ENCODE measurements around the gene SYT1.

SYT1 gene

GRCh38 chr12:79174626-79175025, 310.1 kb downstream of the SYT1 start:
- peak; percentile 76 for ATAC-seq
- no peak for TF ChIP-seq GLIS3 (CRISPR knock-in tag; IDR thresholded peaks at IDR 0.05)
- TF ChIP-seq, protein P1, sequence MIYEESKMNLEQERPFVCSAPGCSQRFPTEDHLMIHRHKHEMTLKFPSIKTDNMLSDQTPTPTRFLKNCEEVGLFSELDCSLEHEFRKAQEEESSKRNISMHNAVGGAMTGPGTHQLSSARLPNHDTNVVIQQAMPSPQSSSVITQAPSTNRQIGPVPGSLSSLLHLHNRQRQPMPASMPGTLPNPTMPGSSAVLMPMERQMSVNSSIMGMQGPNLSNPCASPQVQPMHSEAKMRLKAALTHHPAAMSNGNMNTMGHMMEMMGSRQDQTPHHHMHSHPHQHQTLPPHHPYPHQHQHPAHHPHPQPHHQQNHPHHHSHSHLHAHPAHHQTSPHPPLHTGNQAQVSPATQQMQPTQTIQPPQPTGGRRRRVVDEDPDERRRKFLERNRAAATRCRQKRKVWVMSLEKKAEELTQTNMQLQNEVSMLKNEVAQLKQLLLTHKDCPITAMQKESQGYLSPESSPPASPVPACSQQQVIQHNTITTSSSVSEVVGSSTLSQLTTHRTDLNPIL (CRISPR knock-in tag; IDR thresholded peaks at IDR 0.05; ENCODE audit: low read depth) = no peak
- no peak for TF ChIP-seq ZFP3 (CRISPR knock-in tag; IDR thresholded peaks at IDR 0.05)
- TF ChIP-seq ZNF565 (CRISPR knock-in tag; conservative IDR thresholded peaks at IDR 0.05; ENCODE audit: low read depth) = no peak
- TF ChIP-seq BACH2 (CRISPR knock-in tag; IDR thresholded peaks at IDR 0.05; ENCODE audit: borderline replicate concordance) = no peak
- TF ChIP-seq TSHZ2 (CRISPR knock-in tag; IDR thresholded peaks at IDR 0.05) = no peak
- TF ChIP-seq CSRNP3 (CRISPR knock-in tag; IDR thresholded peaks at IDR 0.05) = no peak
- no peak for TF ChIP-seq CSDC2 (CRISPR knock-in tag; IDR thresholded peaks at IDR 0.05)
- no peak for TF ChIP-seq ZNF8 (CRISPR knock-in tag; IDR thresholded peaks at IDR 0.05)
- TF ChIP-seq, protein P2, sequence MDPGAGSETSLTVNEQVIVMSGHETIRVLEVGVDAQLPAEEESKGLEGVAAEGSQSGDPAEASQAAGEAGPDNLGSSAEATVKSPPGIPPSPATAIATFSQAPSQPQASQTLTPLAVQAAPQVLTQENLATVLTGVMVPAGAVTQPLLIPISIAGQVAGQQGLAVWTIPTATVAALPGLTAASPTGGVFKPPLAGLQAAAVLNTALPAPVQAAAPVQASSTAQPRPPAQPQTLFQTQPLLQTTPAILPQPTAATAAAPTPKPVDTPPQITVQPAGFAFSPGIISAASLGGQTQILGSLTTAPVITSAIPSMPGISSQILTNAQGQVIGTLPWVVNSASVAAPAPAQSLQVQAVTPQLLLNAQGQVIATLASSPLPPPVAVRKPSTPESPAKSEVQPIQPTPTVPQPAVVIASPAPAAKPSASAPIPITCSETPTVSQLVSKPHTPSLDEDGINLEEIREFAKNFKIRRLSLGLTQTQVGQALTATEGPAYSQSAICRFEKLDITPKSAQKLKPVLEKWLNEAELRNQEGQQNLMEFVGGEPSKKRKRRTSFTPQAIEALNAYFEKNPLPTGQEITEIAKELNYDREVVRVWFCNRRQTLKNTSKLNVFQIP (CRISPR knock-in tag; IDR thresholded peaks at IDR 0.05; ENCODE audit: borderline replicate concordance, low read depth) = no peak
- TF ChIP-seq ARNTL (CRISPR knock-in tag; IDR thresholded peaks at IDR 0.05; ENCODE audit: borderline replicate concordance, low read depth) = no peak
- TF ChIP-seq, protein P3, sequence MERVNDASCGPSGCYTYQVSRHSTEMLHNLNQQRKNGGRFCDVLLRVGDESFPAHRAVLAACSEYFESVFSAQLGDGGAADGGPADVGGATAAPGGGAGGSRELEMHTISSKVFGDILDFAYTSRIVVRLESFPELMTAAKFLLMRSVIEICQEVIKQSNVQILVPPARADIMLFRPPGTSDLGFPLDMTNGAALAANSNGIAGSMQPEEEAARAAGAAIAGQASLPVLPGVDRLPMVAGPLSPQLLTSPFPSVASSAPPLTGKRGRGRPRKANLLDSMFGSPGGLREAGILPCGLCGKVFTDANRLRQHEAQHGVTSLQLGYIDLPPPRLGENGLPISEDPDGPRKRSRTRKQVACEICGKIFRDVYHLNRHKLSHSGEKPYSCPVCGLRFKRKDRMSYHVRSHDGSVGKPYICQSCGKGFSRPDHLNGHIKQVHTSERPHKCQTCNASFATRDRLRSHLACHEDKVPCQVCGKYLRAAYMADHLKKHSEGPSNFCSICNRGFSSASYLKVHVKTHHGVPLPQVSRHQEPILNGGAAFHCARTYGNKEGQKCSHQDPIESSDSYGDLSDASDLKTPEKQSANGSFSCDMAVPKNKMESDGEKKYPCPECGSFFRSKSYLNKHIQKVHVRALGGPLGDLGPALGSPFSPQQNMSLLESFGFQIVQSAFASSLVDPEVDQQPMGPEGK (CRISPR knock-in tag; IDR thresholded peaks at IDR 0.05; ENCODE audit: borderline replicate concordance) = no peak
- no peak for TF ChIP-seq ISL1 (CRISPR knock-in tag; IDR thresholded peaks at IDR 0.05)
- no peak for TF ChIP-seq ZNF70 (CRISPR knock-in tag; IDR thresholded peaks at IDR 0.05)
- TF ChIP-seq OSR1 (CRISPR knock-in tag; IDR thresholded peaks at IDR 0.05) = no peak
- no peak for TF ChIP-seq TOX (CRISPR knock-in tag; IDR thresholded peaks at IDR 0.05; ENCODE audit: borderline replicate concordance)
- TF ChIP-seq SNAI2 (CRISPR knock-in tag; IDR thresholded peaks at IDR 0.05) = no peak

- peak; percentile 62 for ATAC-seq
- TF ChIP-seq ISL1 (CRISPR knock-in tag; IDR thresholded peaks at IDR 0.05) (no peak), TSHZ2 (CRISPR knock-in tag; IDR thresholded peaks at IDR 0.05) (no peak), ZNF565 (CRISPR knock-in tag; conservative IDR thresholded peaks at IDR 0.05; ENCODE audit: low read depth) (no peak), OSR1 (CRISPR knock-in tag; IDR thresholded peaks at IDR 0.05) (no peak), ZNF8 (CRISPR knock-in tag; IDR thresholded peaks at IDR 0.05) (no peak), ZFP30 (CRISPR knock-in tag; IDR thresholded peaks at IDR 0.05) (no peak), ZC3H10 (CRISPR knock-in tag; IDR thresholded peaks at IDR 0.05) (no peak), RARB (CRISPR knock-in tag; IDR thresholded peaks at IDR 0.05) (no peak), CSRNP3 (CRISPR knock-in tag; IDR thresholded peaks at IDR 0.05) (no peak), TCF4 (CRISPR knock-in tag; IDR thresholded peaks at IDR 0.05; ENCODE audit: borderline replicate concordance) (no peak), BACH2 (CRISPR knock-in tag; IDR thresholded peaks at IDR 0.05; ENCODE audit: borderline replicate concordance) (no peak), GLIS3 (CRISPR knock-in tag; IDR thresholded peaks at IDR 0.05) (no peak), ZNF70 (CRISPR knock-in tag; IDR thresholded peaks at IDR 0.05) (no peak), CSDC2 (CRISPR knock-in tag; IDR thresholded peaks at IDR 0.05) (no peak), TOX (CRISPR knock-in tag; IDR thresholded peaks at IDR 0.05; ENCODE audit: borderline replicate concordance) (no peak)
- TF ChIP-seq, protein P1 (CRISPR knock-in tag; IDR thresholded peaks at IDR 0.05; ENCODE audit: low read depth) = no peak
- TF ChIP-seq, protein P2 (CRISPR knock-in tag; IDR thresholded peaks at IDR 0.05; ENCODE audit: borderline replicate concordance, low read depth) = no peak
Measured at GRCh38 chr12:79183003-79183402, 318.4 kb downstream of the SYT1 start.

All from SK-N-SH treated with all-trans-retinoic acid at 6 μM for 48 hours (cell line).